GM19025 (cell line): ENCODE results near the gene PEX5.
A peak's percentile ranks its signal among the peaks of the same experiment; 100 is the strongest.

Experiments
- ATAC-seq: cut with Tn5 transposase; IDR thresholded peaks from one replicate; pipeline ENCODE4 v1.9.1; 2021; ENCODE audit warnings: mild to moderate bottlenecking, low read depth, moderate library complexity; ENCODE audit not compliant: unreplicated experiment

PEX5 gene

DNA sequence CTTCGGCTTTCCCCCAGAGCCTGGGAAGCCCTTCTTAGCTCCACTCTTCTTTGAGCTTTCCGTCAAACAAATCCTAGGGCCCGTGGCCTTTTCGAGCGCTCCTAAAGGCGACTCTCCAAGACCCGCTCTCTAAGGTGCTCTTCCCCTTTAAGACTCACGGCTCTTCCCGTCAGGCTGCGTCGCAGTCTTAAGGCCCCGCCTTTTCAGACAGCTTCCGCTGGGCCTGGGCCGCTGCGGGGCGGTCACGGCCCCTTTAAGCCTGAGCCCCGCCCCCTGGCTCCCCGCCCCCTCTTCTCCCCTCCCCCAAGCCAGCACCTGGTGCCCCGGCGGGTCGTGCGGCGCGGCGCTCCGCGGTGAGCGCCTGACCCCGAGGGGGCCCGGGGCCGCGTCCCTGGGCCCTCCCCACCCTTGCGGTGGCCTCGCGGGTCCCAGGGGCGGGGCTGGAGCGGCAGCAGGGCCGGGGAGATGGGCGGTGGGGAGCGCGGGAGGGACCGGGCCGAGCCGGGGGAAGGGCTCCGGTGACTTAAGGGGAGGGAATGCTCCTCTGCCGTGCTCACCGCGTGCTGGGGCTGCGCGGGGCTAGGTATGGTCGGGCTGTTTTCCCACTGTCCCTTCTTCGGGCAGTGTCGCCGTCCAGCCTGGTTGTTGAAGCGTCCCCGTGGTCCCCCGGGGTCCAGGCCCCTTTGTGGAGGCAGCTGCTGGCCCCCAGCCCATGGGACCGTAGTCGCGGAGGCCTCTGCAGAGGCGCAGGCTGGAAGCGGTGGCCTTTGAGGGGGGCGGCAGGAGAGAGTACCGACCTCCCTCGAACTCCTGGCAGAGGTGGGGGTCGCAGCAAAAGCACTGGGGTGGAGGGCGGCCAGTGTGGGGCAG is at the start of gene PEX5:
Gene PEX5 (plus strand): TSS at position 289 of the 870 bp plus-strand sequence. CDS start 692 bp downstream, outside the sequence.
- ATAC-seq = peak; percentile 98

GRCh38 chr12:7141351-7142005 is 48.0 kb upstream of the PEX5 start:
- no peak for ATAC-seq

DNA sequence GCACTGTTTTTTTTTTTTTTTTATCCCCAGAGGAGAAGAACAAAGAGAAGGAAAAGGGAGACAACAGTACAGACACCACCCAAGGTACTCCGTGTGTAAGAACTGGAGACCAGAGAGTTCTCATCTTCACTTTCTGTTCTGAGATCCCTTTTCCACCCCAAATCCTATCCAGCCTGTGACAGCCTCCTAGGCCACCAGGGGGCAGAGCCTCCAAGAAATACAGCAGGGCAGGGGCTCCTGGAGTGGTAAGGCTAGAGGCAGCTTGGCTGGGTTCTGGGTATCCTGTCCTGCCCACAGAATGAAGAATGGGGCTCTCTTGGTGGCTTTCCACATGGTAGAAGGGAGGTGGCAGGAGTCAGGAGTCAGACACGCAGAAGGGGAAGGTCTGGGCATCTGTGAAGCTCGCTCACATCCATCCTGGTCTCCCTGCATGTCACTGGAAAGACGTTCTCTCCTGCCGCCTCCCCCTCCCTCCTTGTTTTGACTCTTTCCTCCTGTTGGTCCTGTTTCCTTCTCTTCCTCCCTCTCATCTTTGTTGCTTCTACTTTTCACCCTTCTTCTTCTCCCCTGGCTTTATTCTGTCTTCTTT is 47.3 kb upstream of the PEX5 start:
- no peak for ATAC-seq

- no peak for ATAC-seq
Observed at GRCh38 chr12:7142809-7143465, 46.5 kb upstream of the PEX5 start.

DNA sequence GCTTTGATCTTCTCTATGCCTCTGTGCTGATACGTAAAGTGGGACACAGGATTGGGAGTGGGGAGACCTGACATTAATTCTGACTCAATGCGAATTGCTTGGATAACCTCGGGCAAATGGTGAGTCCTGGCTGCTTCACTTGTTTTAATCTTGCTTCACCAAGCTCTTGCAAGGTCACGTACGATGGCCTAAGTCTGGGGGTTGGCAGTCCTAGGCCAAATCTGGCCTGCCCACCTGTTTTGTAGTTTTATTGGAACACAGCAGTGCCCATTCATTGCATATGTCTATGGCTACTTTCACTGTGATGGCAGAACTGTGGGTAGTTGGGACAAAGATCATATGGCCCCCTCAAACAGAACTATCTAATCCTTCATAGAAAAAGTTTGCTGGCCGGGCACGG is 45.9 kb upstream of the PEX5 start:
- ATAC-seq = no peak

- ATAC-seq = no peak
Observed at GRCh38 chr12:7144414-7145120, 44.9 kb upstream of the PEX5 start.

DNA sequence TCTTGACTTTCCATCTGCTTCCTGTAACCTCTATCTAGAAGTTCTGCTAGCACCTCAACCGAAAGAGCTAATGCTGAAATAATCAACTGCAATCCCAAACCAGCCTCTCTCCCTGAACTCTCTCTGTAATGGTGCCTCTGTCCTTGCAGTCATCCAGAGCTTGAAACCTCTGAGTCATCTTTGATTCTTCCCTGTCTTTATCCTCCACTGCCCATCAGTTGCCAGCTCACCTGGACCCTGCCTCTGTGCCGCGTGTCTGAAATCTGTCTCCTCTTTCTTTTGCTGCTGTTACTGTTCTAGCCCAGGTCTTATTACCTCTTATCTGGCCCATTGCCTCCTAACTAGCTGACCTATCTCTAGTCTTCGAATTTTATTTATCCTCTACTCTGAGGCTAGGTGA is 43.8 kb upstream of the PEX5 start:
- no peak for ATAC-seq

DNA sequence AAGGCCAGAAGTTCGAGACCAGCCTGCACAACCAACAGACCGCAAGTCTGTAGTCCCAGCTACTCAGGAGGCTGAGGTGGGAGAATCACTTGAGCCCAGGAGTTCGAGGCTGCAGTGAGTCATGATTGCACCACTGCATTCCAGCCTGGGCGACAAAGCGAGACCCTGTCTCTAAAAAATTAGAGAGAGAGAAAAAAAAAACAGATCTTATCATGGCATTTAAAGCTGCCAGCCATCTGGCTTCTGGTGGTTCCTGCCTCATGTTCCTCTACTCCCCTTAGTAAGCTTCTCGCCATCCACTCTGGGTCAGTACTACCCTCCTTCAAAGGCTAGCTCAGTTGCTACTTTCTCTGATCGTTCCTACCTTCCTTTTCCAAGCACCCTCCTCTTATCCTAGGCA is 43.3 kb upstream of the PEX5 start:
- ATAC-seq = no peak

DNA sequence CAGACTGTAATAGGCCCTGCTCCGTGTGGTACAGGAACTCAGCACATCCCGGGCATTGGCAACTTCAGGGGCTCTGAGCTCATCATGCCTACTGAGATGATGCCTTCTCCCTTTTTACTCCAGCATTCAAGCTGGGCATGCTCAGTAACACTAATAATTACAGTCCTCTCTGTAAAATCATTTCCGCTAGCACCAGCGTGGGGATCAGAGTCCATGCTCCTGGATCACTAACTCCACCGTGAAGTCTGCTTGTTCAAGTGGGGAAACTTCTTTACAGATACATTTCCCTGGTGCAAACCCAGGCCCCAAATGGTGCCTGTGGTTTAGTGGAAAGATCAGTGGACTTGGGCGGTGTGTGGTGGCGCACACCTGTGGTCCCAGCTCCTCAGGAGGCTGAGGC is 42.6 kb upstream of the PEX5 start:
- ATAC-seq = no peak

DNA sequence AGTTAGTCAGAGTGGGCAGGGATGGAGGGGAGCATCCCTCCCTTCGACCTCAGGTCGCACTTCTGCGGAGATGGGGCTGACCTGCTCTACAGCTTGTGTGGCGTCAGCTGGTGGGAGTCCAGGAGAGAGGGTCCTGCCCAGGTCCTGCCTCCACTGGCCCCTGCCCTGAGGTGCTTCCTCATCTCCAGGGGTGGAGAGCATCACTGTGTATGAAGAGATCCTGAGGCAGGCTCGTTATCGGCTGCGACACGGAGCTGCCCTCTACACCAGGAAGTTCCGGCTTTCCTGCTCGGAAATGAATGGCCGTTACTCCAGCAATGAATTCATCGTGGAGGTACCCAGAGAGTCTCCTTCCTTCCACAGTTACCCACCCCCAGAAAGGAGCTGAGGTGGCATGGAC is 39.1 kb upstream of the PEX5 start:
- ATAC-seq = no peak

- no peak for ATAC-seq
Observed at GRCh38 chr12:7150841-7151240, 38.6 kb upstream of the PEX5 start.

DNA sequence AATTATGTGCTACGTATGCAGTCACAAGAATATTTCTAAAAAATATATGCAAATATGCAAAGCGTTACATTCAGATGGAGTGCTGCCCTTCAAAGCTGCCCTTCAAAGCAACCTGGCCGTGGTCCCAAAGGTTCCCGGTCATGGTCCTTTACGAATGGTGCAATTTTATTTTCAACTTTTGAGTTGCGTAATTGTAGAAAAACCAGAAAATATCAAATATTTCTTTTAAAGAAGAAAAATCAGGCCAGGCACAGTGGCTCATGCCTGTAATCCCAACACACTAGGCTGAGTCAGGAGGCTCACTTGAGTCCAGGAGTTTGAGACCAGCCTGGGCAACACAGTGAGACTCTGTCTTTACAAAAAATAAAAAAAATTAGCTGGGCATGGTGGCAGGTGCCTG is 38.0 kb upstream of the PEX5 start:
- no peak for ATAC-seq

DNA sequence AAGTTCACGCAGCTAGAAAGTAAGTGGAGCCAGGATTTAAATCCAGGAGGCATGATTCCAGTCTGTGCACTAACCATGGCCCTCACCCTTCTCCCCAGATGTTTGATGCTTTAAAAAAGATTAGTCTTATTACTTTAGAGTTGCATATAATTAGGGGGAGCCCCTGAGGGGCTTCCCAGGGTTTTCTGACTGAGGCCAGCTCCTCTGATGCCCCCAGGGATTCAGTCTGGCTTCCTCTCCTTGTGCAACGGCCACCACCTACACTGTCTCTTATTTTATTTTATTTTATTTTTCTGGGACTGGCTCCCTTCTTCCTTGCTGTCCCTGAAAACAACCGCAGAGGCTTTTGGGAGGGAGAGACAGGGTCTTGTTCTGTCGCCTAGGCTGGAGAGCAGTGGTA is 36.7 kb upstream of the PEX5 start:
- ATAC-seq = no peak

- ATAC-seq = no peak
Observed at GRCh38 chr12:7154042-7154441, 35.4 kb upstream of the PEX5 start.

GRCh38 chr12:7154901-7155470 is 34.5 kb upstream of the PEX5 start:
- ATAC-seq = no peak

DNA sequence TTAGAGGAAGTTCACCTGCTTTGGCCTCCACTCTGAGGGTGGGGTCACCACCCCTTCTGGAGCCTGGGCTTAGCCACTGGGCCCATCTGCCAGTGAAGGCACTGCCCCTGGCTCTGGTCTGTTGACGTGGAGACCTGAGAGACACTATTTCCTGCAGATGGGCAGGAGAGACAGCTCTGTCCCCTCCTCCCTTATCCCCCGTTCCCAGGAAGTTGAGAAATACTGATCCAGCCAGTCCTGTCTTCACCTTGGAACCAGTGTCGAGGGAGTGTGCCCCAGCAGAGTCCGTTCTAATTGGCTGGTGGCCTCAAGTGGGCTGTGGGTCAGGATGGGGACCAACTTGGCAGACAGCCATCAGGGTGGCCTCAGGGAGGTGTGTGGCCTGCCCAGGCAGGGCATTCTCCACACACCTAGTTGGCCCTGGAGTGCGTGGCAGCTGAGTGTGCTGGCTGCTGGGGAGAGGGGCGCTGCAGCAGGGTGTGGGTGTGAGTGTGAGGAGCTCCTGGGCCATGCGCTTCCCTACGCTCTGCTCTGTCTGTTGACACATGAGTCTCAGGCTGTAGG is 33.9 kb upstream of the PEX5 start:
- no peak for ATAC-seq

GRCh38 chr12:7156259-7157197 is 33.0 kb upstream of the PEX5 start:
- ATAC-seq = no peak

GRCh38 chr12:7157391-7157790 is 32.1 kb upstream of the PEX5 start:
- ATAC-seq = no peak
